ENCODE results near the gene SCUBE1. TPM values are rescaled to one million over a fixed set of nuclear protein-coding genes. Genes with fewer than 3 reads are reported as not detected.

Gene SCUBE1
- total RNA-seq, 2 experiments from 2014 or later = 0.07 TPM; not detected in 1

- peaks cover 22% of the 10 kb centered on the region for H3K27me3 Mint-ChIP-seq
- no peaks in the 10 kb centered on the region for H3K9me3 Mint-ChIP-seq
- DNase-seq (no peak), ATAC-seq (no peak)
- intact Hi-C loops (cut with micrococcal nuclease) = no loop called here
- no peak overlapping the region for H3K4me3 Mint-ChIP-seq
- ChIA-PET CTCF (interaction anchor here (1.3 to 2.6 kb wide), 2 partner anchors 8 to 106 kb away, joined by 6 to 12 read pairs; no protein-coding TSS in a partner anchor), POLR2A (no interaction called here)
- no peak for TF ChIP-seq CTCF (IDR thresholded peaks at IDR 0.05)
- no peaks in the 10 kb centered on the region for H3K4me1 Mint-ChIP-seq (ENCODE audit: low read depth)
- no peak overlapping the region for H3K27ac Mint-ChIP-seq
- H3K36me3 Mint-ChIP-seq (ENCODE audit: low read depth) = no peaks in the 10 kb centered on the region
These were observed 5.2 kb downstream of the SCUBE1 start for GRCh38 chr22:43337946-43338345.

DNA sequence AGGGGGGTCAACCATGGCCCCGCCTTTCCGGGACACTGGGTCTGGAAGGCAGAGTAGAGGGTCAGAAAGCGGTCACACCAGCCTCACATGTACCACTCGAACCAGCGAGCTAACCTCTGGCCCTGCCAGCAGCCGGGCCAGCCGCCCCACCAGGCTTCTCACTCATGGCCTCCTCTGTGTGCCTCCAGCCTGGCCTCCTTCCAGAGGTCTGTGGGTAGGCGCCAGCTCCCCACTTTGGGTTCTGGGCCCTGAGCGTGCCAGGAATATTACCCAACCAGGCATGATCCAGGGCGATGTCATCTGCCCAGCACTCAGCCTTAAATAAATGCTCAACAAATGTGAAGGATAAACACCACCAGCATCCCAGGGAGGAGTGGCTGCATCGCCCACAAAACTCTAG, 5.8 kb downstream of the SCUBE1 start:
- no peaks in the 10 kb centered on the region for H3K4me1 Mint-ChIP-seq (ENCODE audit: low read depth)

GRCh38 chr22:43334378-43334777, 8.8 kb downstream of the SCUBE1 start:
- Mint-ChIP-seq H3K4me1 (ENCODE audit: low read depth) (peaks cover 4% of the 10 kb centered on the region), H3K36me3 (ENCODE audit: low read depth) (no peaks in the 10 kb centered on the region), H3K4me3 (no peak overlapping the region), H3K9me3 (no peaks in the 10 kb centered on the region), H3K27ac (no peak overlapping the region), H3K27me3 (no peaks in the 10 kb centered on the region)
- no peak for ATAC-seq
- TF ChIP-seq CTCF (IDR thresholded peaks at IDR 0.05) = no peak
- no peak for DNase-seq
- ChIA-PET POLR2A (no interaction called here), CTCF (no interaction called here)
- intact Hi-C loops (cut with micrococcal nuclease) = no loop called here

More for the DNA sequence above, 5.8 kb downstream of the SCUBE1 start:
- no peak for DNase-seq
- no peak overlapping the region for H3K27ac Mint-ChIP-seq
- H3K36me3 Mint-ChIP-seq (ENCODE audit: low read depth) = no peaks in the 10 kb centered on the region
- intact Hi-C loops (cut with micrococcal nuclease) = no loop called here
- ChIA-PET CTCF (interaction anchor here (1.3 to 2.6 kb wide), 2 partner anchors 9 to 106 kb away, joined by 6 to 12 read pairs; no protein-coding TSS in a partner anchor), POLR2A (no interaction called here)
- H3K9me3 Mint-ChIP-seq = no peaks in the 10 kb centered on the region
- H3K4me3 Mint-ChIP-seq = no peak overlapping the region
- no peak for ATAC-seq
- TF ChIP-seq CTCF (IDR thresholded peaks at IDR 0.05) = no peak
- H3K27me3 Mint-ChIP-seq = peaks cover 20% of the 10 kb centered on the region

DNA sequence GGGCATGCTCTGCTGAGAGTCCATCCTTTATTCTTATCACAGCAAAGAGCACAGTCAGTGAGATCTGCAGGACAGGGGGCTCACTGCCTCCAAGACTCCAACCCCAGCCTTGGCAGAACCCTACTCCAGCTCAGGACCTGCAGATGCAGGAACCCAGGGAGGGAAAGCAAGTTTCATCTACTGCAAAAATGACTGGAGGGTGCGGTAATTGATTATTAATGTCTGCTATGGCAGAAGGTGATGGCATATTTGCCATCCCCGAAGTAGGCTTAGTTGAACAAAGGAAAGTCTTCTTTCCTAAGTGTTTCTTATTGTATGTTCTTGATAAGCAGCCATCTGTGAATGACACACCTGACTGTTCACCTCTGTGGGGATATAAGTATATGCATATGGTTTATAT, 9.2 kb downstream of the SCUBE1 start:
- Mint-ChIP-seq H3K27me3 (no peaks in the 10 kb centered on the region), H3K9me3 (no peaks in the 10 kb centered on the region), H3K4me1 (ENCODE audit: low read depth) (peaks cover 4% of the 10 kb centered on the region), H3K27ac (no peak overlapping the region), H3K4me3 (no peak overlapping the region), H3K36me3 (ENCODE audit: low read depth) (no peaks in the 10 kb centered on the region)
- ChIA-PET CTCF (no interaction called here), POLR2A (no interaction called here)
- ATAC-seq (no peak), DNase-seq (no peak)
- TF ChIP-seq CTCF (IDR thresholded peaks at IDR 0.05) = no peak
- intact Hi-C loops (cut with micrococcal nuclease) = no loop called here

GRCh38 chr22:43333156-43333555, 10.0 kb downstream of the SCUBE1 start:
- ChIA-PET POLR2A (no interaction called here), CTCF (interaction anchor here (2.4 kb wide), 1 partner anchor 13 kb away, joined by 10 read pairs; no protein-coding TSS in a partner anchor)
- H3K4me1 Mint-ChIP-seq (ENCODE audit: low read depth) = peaks cover 4% of the 10 kb centered on the region
- H3K4me3 Mint-ChIP-seq = no peak overlapping the region
- intact Hi-C loops (cut with micrococcal nuclease) = no loop called here
- no peak overlapping the region for H3K27ac Mint-ChIP-seq
- no peaks in the 10 kb centered on the region for H3K9me3 Mint-ChIP-seq
- DNase-seq (no peak), ATAC-seq (no peak)
- no peaks in the 10 kb centered on the region for H3K36me3 Mint-ChIP-seq (ENCODE audit: low read depth)
- no peak for TF ChIP-seq CTCF (IDR thresholded peaks at IDR 0.05)
- no peaks in the 10 kb centered on the region for H3K27me3 Mint-ChIP-seq
